HG03196 (cell line): ENCODE results near the gene C12orf76.
"Not testable (repeated sequence)": the region's sequence is repeated elsewhere in the genome, so short reads cannot be mapped to it uniquely, and the experiment has no call there.

Experiments used
- ATAC-seq: cut with Tn5 transposase; IDR thresholded peaks from one replicate; pipeline ENCODE4 v1.9.1; 2021; ENCODE audit not compliant: unreplicated experiment

Gene C12orf76

DNA sequence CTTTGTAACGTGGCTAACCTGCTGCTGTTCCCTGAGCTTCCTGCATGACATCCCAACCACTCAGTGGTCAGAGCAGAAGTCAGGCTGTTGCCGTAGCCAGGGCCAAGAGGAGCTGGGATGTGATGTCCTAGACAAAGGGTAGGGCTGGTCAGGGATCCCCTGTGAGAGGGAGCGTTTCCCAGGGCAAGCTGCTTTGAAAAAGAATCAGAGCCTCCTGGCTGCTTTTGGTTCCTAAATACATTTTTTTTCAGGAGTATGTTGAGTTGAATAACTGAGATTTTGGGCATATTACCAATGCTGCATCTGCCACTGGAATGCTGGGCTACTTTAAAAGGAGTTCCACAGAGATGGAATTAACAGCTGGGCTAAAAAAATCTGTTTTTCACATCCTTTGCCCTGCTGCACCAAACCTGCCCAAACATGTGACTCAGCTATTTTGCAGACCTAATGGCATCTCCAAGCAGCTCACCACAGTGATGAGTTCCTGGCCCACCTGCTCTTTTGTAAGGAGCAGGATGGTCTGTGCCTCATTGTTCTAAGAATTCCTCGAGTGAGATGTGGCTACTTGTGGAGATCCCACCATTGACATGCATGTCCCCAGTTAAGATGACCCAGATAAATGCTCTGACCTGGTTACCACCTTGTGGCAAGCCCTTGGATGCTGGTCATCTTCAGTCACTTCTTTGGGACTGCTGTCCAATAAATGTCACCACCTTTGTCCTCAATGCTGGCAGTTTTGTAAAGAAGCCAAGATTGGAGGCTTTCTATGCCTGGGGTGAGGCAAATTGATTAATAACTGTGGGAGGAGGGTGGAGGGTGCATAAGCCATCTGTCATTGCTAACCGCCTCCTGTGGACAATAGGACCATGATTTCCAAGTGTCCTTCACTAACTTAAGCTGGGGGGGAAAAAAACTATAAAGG is 25.0 kb downstream of the C12orf76 start:
- no peak for ATAC-seq

- ATAC-seq: no peak
Measured at GRCh38 chr12:110020956-110021355, 27.4 kb downstream of the C12orf76 start.

DNA sequence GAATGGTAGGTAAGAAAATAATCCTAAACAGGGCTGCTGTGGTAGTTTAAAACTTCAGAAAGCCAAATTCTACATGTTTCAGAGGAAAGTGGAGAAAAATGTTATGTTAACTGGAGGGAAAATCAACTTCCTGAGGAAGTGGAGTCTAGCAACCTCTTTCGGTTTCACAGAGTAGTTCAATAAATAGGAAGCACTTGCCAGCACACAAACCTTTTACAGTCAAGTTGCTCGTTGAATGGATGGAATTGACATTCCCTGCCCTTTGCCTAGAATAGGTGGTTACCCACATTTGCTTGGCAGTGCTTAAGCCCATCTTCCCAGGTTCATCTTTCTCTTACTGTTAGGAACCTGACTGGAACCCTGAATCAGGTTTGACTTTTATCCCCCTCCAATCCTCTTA is 33.2 kb downstream of the C12orf76 start:
- ATAC-seq: no peak

GRCh38 chr12:110012659-110013058 is 35.7 kb downstream of the C12orf76 start:
- no peak for ATAC-seq

- ATAC-seq: peak; percentile 58
Measured at GRCh38 chr12:110012137-110012536, 36.2 kb downstream of the C12orf76 start.

GRCh38 chr12:110010853-110011723 is 37.2 kb downstream of the C12orf76 start:
- ATAC-seq: peak; percentile 47

- ATAC-seq: not testable (repeated sequence)
Measured at GRCh38 chr12:110008681-110009398, 39.5 kb downstream of the C12orf76 start.

DNA sequence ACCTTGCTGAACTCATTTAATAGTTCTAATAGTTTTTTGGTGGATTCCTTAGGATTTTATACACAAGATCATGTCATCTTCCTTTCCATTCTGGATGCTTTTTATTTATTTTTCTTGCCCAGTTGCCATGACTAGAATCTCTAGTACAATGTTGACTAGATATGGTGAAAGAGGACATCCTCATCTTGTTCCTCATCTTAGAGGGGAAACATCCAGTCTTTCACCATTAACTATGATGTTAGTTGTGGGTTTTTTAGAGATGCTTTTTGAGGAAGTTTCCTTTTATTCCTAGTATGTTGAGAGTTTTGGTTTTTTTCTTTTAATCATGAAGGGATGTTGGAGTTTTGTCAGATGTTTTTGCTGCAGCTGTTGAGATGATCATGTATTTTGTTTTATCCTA is 40.4 kb downstream of the C12orf76 start:
- ATAC-seq: no peak

- no peak for ATAC-seq
Measured at GRCh38 chr12:110006115-110006514, 42.2 kb downstream of the C12orf76 start.

GRCh38 chr12:110005319-110005973 is 42.9 kb downstream of the C12orf76 start:
- peak; percentile 40 for ATAC-seq

DNA sequence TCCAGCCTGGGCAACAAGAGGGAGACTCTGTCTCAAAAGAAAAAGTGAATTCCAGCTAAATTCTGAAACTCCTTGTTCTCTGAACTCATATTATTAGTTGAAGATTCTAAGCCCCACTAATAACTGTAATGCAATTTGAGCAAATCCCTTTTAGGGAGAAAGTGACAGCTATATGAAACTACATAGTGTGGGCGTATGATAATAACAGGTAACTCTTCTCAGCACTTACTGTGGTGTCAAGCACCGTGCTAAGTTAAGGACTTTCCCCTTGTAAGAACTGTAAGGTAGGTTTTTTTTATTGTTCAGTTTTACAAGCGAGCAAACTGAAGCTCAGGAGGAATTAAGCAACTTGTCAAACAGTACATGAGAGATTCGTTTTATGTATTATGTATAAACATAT is 43.7 kb downstream of the C12orf76 start:
- no peak for ATAC-seq

DNA sequence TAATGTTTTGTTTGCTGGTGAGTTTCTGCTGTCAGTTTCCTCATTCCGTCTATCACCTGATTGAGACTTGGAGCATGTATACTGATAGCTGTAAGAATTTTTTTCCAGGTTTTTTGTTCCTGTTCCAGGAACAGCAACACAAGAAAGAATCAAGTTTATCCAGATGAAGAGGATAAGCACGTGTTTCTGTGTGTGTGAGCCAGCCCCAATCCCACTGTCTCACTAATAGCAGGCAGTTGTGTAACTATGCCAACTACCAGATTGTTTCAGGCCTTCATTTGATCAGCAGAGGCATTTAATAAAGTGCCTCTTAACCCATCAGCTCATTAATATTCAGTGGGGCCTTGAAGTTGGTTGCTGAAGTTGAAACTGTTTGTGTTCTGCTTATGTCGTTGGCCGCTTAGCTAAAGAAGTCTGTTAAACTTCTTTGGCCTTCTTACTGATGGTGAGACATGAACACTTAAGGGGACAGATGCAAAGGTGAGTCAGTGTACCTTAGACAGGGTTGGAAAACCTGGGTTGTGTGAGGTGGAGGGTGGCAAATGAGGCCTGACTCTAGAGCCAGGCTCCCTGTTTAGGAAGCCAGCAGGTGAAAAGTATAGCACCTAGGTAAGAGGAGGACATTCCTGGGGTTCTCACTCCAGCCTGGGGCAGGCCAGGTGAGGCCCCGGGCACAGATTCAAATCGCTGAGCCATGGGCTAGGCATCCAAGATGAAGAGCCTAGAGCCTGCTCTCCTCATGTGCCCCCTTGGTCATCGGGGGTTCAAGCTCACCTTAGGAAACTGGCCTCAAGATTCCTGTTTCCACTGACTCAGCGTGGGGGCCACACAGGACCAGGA is 45.4 kb downstream of the C12orf76 start:
- ATAC-seq: no peak

DNA sequence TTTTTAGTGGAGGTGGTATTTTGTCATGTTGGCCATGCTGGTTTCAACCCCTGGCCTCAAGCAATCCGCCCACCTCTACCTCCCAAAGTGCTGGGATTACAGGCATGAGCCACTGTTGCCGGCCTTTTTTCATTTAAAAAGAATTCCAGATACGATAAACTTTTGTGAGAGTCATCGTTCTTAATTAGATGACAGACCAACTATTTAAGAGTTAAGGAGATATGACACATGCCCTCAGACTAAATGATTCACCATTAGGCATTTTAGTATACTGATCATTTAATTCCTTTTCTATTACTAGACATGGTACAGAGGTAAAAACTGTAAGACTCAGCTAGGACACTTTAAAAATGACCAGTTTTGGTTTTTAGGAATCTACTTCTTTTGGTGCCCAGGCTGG is 46.7 kb downstream of the C12orf76 start:
- ATAC-seq: no peak

DNA sequence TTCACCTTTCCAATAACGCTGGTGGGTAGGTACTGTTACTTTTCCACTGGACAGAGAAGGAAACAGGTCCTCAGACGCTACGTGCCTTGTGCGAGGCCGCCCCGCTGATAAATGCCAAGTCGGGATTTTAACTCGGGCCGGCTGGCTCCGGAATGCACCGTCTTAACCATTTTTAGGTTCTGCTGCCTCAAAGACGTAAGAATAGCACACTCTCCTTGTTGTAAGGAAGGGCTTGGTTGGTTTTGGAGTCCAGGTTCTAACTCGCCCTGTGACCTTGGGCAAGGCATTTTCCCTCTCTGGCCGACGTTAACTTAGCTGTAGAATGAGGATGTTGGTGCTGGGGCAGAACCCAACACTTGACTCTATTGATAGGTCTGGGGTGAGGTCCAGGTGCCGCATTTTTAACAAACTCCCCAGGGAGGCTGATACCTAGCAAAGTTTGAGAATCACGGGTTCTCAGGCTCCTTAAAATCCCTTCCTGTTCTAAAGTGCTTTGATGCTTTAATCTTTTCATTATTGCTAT is 48.3 kb downstream of the C12orf76 start:
- ATAC-seq: no peak

GRCh38 chr12:109999649-109999971 is 48.7 kb downstream of the C12orf76 start:
- ATAC-seq: no peak

DNA sequence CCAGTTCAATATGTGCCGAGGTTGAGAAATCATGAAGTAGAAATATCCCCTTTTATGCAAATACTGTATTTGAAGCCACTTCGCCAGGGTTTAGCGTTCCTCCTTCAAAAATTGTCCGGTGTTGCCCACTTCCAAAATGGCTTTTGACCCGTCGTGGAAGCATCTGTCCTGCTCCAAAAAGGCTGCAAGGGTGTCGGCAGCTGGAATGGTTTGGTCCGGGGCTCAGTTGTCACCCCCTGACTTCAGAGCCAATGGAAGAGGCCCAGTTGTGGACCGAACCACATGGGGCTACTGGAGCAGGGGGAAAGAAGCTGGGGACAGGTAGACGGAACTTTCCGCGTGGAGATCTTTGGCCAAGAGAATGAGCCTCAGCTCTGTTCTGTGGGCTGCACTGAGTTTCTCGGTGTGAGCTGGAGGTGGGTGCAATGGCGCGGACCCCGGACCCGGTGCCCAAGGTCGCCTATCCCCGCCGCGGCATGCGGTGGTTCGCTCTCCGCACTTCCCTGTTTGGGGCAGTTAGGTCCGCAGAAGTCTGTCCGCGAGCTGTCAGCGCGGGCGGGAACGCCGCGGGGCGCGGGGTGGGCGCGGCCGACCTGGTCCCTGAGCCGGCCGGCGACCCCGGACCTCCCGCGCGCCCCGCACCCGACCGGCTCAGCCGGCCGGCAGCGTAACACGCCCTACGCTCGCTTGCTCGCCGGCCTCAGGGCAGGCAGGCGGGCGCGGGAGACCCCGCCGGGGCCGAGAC is 49.2 kb downstream of the C12orf76 start, which contains the start of gene ANKRD13A:
Gene ANKRD13A, plus strand, starts transcription at position 527 of the 745 bp plus-strand sequence. CDS start 259 bp downstream, outside the sequence.
- peak; percentile 44 for ATAC-seq

DNA sequence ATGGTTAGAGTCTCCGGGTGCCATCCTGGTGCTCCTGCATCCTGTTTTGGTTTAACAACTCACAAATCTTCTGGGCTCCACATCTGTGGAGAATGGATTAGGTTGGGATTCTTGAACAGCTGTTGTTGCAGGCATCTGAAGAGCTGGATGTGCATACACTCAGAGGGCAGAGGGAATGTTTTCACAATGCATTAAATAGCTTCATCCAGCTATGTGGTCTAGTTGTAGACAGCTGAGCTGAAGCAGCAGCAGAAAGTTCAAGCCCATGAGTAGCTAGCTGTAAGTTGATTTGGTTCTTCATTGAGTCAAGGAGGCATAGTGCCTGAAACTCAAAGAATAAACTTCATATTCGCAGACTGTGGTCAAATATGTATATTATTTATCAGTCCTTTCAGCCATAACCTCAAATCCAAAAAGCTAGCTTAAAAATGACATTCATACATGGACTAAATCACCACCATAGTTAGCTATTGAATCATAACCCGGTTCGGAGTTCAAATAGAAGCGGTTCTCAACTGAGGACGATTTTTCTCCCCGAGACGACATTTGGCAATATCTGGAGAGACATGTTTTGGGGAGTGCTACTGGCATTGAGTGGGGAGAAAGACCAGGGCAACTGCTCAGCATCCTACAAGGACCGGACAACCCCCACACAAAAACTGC is 50.0 kb downstream of the C12orf76 start:
- ATAC-seq: no peak

GRCh38 chr12:109997393-109997792 is 50.9 kb downstream of the C12orf76 start:
- ATAC-seq: no peak
